IPS-11a (cell line): ENCODE data around the gene RTN4RL1.

Experiments used
- H3K4me3 ChIP-seq: one replicate; pipeline ENCODE4 v1.5.1; 2013; ENCODE audit warnings: low read depth, low read length, control low read depth

Gene RTN4RL1

DNA sequence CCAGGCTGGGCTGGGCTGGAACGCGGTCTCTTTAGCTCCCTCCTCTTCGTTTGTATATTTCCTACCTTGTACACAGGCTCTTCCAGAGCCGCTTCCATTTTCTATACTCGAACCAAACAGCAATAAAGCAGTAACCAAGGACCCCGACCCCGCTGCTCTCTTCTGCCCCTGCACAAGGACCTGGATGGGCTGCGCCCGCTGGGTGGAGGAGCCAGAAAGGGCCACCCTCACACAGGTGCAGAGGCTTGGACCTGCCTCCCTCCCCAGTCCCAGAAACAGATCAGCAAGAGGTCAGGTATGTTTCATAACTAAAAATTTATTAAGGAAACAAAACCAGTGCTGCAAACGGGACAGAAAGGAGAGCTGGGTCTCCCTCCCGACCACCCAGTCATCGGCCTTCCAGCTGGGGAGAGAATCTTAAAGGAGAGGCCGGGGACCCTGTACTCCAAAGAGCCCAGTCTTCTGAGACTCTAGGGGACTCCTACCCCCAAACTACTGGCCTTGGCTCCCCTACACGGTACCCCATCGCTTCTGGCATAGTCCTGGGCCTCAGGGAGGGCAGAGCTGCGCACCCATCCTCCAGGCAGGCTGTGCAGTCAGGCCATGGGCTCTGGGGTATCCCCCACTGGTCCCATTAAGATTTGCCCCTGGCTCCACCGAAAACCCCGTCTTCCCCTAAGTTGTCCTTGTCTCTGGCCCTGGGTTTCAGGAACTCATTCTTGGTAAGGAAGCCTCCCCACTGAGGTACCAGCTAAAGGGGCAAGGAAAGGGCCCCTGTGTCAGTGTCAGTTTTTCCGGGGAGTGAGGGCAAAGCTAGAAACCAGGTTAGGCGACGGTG lies 34.6 kb upstream of the RTN4RL1 start:
- no peak overlapping the region for H3K4me3 ChIP-seq

GRCh38 chr17:2058586-2059546 lies 33.7 kb upstream of the RTN4RL1 start:
- H3K4me3 ChIP-seq = no peak overlapping the region

- H3K4me3 ChIP-seq = no peak overlapping the region
Measured at GRCh38 chr17:2057760-2058585, 32.8 kb upstream of the RTN4RL1 start.

GRCh38 chr17:2057175-2057759 lies 32.1 kb upstream of the RTN4RL1 start:
- H3K4me3 ChIP-seq = no peak overlapping the region

- no peak overlapping the region for H3K4me3 ChIP-seq
Measured at GRCh38 chr17:2056206-2057174, 31.4 kb upstream of the RTN4RL1 start.

GRCh38 chr17:2055292-2056205 lies 30.4 kb upstream of the RTN4RL1 start:
- H3K4me3 ChIP-seq = no peak overlapping the region

DNA sequence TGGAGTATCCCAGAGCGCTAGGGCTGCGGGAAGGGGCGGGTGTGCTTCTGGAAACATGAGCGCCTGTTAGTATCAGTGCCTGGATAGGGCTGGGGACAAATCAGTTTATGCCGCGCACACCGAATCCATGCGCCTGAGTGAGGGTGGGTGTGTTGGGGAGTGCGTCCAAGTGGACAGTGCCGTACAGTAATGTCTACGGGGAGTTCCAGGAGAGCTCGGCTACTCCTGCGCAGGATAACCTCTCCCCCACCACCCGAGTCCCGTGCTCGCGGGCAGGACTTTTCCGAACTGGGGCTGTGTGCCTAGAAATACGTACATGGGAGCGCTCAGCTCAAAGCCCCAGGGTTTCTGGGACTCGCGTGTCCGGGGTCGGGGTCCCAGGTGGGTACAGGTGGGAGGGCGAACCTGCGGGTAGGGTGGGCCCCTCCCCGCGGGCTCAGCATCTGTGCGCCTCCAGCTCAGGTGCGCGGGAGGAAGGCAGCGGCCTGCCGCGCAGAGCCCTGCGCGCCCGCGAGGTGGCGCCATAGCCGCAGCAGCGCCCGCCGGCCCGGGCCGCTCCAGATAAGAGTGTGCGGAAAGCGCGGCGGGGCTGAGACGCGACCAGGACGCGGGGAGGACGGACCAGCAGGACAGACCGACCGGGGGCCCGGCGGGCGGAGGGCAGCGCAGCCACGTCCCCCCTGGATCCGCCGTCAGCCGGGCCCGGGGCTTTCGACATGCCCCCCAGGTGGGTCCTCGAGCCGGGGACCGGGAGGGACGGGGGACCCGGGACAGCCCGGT lies 29.6 kb upstream of the RTN4RL1 start, which contains the start of gene HIC1:
TSS of gene HIC1 (plus strand) at position 592 of the 780 bp plus-strand sequence. CDS start 1,588 bp downstream, outside the sequence.
- peak within 1 kb of the TSS; percentile 2 for H3K4me3 ChIP-seq

GRCh38 chr17:2054262-2054511 lies 29.1 kb upstream of the RTN4RL1 start:
- H3K4me3 ChIP-seq = no peak overlapping the region

DNA sequence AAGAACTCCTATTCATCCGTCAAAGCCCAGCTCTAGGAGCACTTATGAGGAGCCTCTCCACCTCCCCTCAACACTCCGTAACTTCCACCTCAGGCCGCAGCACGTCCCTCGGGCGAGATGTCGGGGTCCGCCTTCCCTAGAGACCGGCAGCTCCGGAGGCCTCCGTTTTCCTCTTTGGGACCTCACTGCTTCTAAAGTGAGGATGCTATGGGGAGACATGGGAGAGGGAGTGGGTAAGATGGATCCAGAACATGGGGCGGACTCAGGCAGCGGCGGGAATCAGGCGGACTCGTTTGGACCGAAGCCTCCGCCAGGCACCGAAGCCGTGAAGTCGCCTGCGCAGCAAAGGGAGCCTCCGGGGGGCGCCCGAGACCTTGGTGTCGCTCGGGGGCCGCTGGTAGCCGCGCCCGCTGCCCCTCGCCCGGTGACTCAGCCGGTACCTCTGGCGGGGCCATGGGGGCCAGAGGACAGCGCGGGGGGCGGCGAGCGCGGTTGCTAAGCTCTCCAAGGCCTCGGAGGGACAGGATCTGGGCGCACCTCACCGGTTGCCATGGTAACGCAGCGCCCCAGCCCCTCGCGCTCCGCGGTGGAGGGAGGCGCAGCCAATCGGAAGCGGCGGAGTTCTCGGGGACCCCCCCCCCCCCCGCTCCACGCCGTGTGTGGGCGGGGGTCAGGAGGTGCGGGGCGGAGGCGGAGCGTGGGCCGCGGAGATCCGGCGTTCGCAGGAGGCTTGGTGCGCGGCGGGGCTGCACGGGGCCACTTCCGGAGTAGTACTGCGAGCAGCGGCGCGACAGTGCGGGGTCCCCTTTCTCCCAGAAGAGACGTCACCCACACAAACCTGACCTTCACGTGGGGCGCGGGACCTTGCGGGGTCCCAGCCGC lies 28.5 kb upstream of the RTN4RL1 start:
- peak overlapping the region; percentile 2 for H3K4me3 ChIP-seq

DNA sequence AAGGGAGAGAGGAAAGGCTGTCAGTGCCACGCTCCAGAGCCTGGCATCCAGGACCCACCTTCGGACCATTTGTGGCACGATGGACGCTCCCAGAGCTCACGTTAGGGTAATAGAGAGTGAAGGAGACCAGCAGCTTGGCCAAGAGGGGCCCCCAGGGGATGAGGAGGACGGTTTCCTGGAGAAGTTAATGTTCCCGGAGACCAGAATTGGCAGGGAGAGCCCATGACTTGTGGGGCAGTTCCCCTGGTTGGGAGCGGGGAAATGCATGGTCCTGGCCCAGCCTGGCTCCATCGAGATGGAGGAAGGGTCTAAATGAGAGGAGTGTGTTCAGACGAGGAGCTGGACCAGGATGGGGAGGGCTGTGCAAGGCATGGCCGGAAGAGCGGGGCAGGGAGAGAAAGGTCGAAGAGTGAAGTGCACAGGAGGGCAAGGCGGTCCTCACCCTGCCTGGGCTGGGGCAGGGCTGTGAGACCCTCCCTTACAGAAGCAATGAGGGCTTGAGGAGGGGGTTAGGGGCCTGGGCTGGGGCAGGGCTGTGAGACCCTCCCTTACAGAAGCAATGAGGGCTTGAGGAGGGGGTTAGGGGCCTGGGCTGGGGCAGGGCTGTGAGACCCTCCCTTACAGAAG lies 26.9 kb upstream of the RTN4RL1 start:
- H3K4me3 ChIP-seq = no peak overlapping the region

DNA sequence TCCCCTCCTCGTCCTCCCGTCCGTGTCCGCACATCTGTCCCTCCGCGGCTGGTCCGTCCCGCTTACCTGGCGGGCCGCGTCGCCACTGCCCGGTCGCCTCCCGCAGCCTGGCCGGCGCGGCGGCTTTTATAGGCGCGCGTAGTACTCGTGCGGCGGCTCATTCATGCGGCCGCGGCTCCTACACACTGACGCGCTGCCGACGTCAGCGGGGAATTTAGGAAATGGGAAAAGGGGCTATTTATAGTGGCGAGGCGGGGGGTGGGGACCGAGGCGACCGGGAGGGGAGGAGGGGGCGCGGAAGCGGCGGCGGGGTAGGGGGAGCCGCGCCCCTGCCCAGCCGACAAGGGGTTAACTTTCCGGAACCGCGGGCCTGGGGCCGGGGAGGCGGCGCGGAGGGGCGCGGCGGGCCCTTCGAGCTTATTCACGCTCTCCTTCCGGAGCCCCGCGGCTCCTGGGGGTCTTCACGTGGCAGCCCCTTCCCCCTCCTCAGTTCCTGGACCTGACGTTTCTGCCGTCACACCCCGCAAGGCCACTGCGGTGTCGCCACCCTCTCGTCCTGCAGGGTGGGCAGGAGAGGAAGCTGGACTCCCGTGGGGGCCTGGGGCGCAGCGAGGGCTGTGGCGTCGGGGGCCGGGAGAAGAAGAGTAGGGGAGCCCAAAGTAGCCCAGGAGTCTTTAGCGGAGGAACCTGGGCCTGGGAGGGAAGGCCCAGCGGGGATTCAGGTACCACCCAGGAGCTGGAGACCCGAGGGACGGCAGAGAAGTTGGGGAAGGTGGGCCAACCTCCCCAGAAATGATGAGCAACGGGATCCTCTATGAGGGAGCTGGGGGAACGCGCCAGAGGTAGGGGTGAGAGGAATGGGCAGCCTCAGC lies 26.2 kb upstream of the RTN4RL1 start:
- no peak overlapping the region for H3K4me3 ChIP-seq

DNA sequence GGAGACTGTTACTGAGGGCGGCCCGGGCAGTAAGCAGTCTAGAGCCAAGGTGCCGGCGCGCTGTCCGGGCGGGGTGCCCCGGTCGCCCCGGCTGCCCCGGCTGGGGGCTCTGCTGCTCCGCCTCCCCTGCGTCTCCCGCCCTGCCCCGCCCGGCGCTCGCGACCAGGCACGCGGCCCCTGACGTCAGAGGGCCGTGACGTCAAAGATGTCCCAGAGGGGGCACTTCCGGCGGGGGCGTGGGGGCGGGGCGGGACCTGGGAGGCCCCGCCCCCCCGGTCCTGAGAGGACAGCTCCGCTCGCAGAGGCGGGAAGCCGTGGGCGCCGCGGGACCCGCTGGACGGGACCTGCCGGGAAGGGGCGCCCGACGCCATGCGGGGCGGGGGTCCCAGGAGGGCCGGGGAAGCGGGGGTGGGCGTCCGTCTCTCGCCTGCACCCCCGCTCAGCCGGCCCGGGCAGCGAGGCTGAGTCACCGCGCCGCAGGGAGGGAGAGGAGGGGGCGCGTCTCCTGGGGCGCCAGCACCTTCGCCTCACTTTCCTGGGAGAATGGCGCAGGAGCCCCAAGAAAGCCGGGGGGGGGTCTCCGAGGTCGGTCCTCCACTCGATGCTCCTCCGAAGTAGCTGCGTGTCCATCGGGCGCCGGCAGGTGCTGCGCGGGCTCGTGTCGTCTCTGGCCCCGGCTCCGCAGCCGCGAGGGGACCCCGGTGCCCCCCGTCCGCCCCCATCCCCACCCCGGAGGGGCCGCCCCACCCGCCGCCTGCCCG lies 25.3 kb upstream of the RTN4RL1 start:
- no peak overlapping the region for H3K4me3 ChIP-seq

- H3K4me3 ChIP-seq = peak overlapping the region; percentile 24
Measured at GRCh38 chr17:2049333-2050299, 24.5 kb upstream of the RTN4RL1 start.
